ENCODE results near the gene LPAR4.

Gene LPAR4

DNA sequence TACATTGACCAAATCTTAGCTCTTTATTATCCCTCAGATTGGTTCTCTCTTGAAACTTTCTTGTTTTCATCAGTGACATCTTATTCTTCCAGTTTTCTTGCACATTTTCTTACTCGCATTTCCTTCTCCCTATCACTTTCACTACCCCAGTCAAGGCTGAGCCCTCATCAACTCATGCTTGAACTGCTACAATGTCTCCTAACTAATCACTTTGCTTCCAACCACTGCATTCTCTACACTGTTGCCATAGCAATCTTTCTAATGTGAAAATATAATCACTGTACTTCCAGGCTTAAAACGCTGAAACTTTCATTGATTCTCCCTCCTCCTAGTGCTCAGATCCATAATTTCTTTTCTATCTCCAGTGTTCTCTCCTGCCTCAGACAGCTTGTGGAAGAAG, 22.2 kb upstream of the LPAR4 start:
- no peak overlapping the region for H3K4me3 ChIP-seq (ENCODE audit: low read depth, low read length)
- TF ChIP-seq, protein P1, sequence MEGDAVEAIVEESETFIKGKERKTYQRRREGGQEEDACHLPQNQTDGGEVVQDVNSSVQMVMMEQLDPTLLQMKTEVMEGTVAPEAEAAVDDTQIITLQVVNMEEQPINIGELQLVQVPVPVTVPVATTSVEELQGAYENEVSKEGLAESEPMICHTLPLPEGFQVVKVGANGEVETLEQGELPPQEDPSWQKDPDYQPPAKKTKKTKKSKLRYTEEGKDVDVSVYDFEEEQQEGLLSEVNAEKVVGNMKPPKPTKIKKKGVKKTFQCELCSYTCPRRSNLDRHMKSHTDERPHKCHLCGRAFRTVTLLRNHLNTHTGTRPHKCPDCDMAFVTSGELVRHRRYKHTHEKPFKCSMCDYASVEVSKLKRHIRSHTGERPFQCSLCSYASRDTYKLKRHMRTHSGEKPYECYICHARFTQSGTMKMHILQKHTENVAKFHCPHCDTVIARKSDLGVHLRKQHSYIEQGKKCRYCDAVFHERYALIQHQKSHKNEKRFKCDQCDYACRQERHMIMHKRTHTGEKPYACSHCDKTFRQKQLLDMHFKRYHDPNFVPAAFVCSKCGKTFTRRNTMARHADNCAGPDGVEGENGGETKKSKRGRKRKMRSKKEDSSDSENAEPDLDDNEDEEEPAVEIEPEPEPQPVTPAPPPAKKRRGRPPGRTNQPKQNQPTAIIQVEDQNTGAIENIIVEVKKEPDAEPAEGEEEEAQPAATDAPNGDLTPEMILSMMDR (IDR thresholded peaks at IDR 0.05; ENCODE audit: low read depth, low read length, missing control alignments): no peak
- DNase-seq (ENCODE audit: low read depth): no peak
- in situ Hi-C loops (cut with HindIII; ENCODE audit: low sequenced_read_pairs): no loop called here

DNA sequence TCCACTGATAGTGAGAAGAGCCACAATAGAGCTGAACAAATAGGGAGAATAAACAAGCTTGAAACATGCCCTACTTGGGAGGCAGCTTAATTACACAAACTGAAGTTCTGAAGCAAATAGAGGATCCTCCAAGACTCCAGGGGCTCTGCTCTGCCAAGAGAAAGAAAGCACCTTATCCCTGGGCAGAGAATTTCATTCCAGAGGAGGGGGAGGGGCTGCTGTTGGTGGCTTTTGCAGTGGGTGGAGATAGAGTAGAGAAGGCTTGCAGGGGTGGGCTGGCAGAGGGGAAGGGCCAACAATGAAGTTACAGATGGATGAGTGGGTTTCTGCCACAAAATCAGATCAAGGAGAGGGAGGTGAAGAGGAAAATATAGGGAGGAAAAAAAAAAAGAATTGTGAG, 1.0 kb upstream of the LPAR4 start:
- in situ Hi-C loops (cut with HindIII; ENCODE audit: low sequenced_read_pairs): no loop called here
- H3K4me3 ChIP-seq (ENCODE audit: low read depth, low read length): no peak overlapping the region
- DNase-seq (ENCODE audit: low read depth): no peak
- TF ChIP-seq, protein P1 (IDR thresholded peaks at IDR 0.05; ENCODE audit: low read depth, low read length, missing control alignments): no peak

DNA sequence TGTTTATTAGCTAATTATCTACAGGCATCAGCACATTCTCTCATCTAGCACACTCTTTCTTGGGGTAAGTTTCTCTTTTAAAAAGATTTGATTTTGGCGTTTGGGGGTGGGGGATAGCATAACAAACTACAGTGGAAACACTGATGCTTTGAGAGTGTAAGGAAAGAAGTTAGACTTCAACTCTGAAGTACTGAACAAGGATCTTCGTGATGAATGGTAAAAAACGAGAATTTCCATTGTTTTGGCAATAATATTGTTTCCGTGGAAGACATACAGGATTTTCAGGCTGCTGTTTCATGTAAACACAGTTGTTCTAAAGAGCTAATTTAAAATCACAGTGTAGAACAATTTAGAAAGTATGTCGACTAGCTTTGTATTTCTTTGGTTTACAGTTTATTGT, 451 bp downstream of the LPAR4 start:
- in situ Hi-C loops (cut with HindIII; ENCODE audit: low sequenced_read_pairs): no loop called here
- no peak for DNase-seq (ENCODE audit: low read depth)
- H3K4me3 ChIP-seq (ENCODE audit: low read depth, low read length): peak overlapping the region; percentile 28
- TF ChIP-seq, protein P1 (IDR thresholded peaks at IDR 0.05; ENCODE audit: low read depth, low read length, missing control alignments): no peak

DNA sequence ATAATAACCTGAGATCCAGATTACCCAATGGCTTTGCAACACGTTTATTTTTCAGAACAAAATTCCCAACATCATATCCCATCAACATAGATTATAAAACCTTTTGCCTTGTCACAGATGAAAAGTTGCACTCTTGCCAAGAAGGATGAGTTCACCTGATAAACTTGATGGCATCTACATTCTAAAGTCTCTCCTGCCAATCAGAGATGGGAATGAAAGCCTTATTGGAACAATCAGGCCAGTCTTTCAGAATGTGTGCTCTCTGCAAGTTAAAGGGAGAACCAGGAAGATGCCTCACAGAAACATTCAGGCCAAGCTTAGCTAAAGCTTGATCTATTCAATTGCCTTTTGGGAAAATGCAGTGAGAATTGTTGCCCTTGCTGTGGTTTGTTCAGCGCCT, 1.3 kb downstream of the LPAR4 start:
- no peak for DNase-seq (ENCODE audit: low read depth)
- in situ Hi-C loops (cut with HindIII; ENCODE audit: low sequenced_read_pairs): no loop called here
- TF ChIP-seq, protein P1 (IDR thresholded peaks at IDR 0.05; ENCODE audit: low read depth, low read length, missing control alignments): no peak
- H3K4me3 ChIP-seq (ENCODE audit: low read depth, low read length): no peak overlapping the region

DNA sequence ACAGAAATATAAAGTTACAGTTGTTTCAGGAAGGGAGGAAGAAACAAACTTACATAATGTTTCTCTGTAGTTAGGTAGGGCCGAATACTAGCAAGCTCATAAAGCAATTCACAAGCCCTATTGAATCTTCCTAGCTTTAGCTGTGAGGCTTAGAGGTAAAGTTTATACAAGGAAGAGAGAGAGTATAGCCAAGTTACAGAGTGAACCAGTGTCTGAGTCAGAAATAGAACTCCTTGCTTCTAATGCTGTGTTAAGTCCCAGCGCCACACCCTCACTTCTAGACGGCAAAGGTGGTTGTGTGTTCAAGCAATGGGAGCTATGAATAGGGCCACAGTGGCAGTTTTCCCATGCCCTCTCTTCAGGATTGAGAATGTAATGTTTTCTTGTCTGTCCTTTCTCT, 6.1 kb downstream of the LPAR4 start:
- in situ Hi-C loops (cut with HindIII; ENCODE audit: low sequenced_read_pairs): no loop called here
- TF ChIP-seq, protein P1 (IDR thresholded peaks at IDR 0.05; ENCODE audit: low read depth, low read length, missing control alignments): no peak
- DNase-seq (ENCODE audit: low read depth): no peak
- no peak overlapping the region for H3K4me3 ChIP-seq (ENCODE audit: low read depth, low read length)

DNA sequence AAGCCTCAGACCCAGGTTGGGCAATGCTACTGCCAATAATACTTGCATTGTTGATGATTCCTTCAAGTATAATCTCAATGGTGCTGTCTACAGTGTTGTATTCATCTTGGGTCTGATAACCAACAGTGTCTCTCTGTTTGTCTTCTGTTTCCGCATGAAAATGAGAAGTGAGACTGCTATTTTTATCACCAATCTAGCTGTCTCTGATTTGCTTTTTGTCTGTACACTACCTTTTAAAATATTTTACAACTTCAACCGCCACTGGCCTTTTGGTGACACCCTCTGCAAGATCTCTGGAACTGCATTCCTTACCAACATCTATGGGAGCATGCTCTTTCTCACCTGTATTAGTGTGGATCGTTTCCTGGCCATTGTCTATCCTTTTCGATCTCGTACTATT, 7.4 kb downstream of the LPAR4 start:
- no peak overlapping the region for H3K4me3 ChIP-seq (ENCODE audit: low read depth, low read length)
- in situ Hi-C loops (cut with HindIII; ENCODE audit: low sequenced_read_pairs): no loop called here
- TF ChIP-seq, protein P1 (IDR thresholded peaks at IDR 0.05; ENCODE audit: low read depth, low read length, missing control alignments): no peak
- no peak for DNase-seq (ENCODE audit: low read depth)

DNA sequence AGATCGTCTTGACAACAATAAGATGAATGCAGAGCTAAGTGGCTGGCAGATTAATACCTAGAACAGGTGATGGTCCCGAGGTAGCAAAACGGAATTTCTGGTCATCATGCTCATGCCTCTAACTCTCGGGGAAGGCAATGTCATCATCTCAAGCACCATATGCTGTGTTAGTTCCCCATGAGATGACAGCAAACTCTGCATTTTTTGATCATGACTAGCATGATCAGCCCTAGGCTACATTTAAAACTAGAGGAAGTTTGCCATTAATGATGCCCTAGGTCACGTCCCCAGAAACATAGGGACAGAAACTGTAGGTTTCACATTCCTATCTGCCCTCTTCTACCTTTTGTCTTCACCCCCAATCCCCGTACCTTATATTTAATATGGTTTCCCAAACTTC, 11.6 kb downstream of the LPAR4 start:
- H3K4me3 ChIP-seq (ENCODE audit: low read depth, low read length): no peak overlapping the region
- TF ChIP-seq, protein P1 (IDR thresholded peaks at IDR 0.05; ENCODE audit: low read depth, low read length, missing control alignments): no peak
- in situ Hi-C loops (cut with HindIII; ENCODE audit: low sequenced_read_pairs): no loop called here
- no peak for DNase-seq (ENCODE audit: low read depth)

Measured in astrocyte of the cerebellum (primary cell).